Activated T-cell treated with anti-CD3 and anti-CD28 coated beads for 24 hours (primary cell): ENCODE measurements around the gene PSMD9.
"Not testable (repeated sequence)": the region's sequence is repeated elsewhere in the genome, so short reads cannot be mapped to it uniquely, and the experiment has no call there.

Source experiments
- DNase-seq: peaks from one replicate; pipeline ENCODE4 v3.0.0-alpha.2; 2020; ENCODE audit warnings: low read depth

PSMD9 gene

GRCh38 chr12:121925358-121925695 lies 36.7 kb downstream of the PSMD9 start:
- no peak for DNase-seq

DNA sequence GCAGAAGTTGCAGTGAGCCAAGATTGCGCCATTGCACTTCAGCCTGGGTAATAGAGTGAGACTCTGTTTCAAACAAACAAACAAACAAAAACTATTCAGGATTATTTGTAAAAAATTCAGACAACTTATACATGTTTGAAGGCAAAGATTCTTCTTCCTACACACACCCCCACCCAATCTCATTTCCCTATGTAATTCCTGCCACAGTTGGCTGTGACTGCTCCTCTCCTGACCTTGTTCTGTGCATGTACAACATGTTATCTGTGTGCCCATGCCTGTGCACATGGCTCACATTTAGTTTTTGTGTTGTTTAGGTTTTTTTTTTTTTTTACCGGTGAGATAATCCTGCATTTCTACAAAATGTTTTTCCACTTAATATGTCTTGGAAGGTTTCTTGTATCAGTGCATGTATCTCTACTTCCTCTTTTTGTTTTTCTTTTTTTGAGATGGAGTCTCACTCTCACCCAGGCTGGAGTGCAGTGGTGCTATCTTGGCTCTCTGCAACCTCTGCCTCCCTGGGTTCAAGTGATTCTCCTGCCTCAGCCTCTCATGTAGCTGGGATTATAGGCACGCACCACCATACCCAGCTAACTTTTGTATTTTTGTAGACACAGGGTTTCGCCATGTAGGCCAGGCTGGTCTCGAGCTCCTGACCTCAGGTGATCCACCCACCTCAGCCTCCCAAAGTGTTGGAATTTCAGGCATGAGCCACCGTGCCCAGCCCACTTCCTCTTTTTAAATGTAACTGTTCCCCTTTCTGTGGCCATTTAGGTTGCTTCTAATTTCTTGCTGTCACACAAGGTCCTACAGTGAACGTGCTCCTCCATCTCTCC lies 38.5 kb downstream of the PSMD9 start:
- DNase-seq = no peak

DNA sequence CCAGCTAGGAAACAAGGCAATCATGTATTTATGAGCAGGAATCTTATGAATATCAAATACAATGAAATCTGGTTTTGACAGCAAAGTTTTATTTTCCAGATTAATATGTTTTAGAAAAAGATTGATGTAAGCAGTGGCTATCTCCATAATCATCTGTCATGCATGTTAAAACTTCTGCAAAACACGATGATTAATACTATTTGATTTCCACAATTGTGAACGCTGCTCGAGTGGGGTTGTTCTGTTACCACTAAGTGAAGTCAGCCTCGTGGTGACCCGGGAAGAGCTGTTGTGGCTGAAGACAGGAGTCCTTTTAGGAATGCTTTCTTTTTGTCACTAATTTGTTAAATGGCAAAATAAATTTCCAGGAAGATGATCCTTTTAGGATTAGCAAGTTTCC lies 39.2 kb downstream of the PSMD9 start:
- DNase-seq = no peak

GRCh38 chr12:121929545-121929944 lies 41.0 kb downstream of the PSMD9 start:
- not testable (repeated sequence) for DNase-seq

DNA sequence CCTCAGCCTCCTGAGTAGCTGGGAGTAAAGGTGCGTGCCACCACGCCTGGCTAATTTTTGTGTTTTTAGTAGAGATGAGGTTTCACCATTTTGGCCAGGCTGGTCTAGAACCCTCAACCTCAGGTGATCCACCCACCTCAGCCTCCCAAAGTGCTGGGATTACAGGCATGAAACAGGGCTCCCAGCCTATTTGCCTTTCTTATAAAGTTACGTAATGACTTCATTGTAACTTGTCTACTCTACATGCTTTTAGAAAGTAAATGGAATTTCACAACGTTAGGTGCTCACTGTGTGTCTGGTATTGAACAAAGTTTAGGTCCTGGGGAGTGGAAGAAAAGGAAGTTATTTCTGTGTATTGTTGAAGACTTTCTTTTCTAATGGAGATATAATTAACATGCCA lies 42.3 kb downstream of the PSMD9 start:
- DNase-seq = no peak

DNA sequence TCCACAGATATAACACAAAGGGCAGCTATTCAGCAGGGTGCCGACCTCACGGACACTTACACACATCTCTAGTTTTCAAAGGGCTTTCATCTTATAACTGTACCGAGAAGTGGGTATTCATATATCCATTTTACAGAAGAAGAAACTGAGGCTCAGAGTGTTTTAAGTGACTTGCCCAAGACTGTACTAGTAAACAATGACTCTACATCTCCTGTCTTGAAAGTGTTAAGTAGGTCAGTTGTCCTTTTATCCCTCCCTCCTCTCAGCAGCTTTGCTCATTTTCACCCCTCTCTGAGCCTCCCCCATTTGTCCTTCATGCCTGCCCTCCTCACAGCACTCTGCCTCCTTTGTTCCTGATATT lies 43.6 kb downstream of the PSMD9 start:
- no peak for DNase-seq

- no peak for DNase-seq
Measured at GRCh38 chr12:121932914-121933521, 44.4 kb downstream of the PSMD9 start.

- DNase-seq = no peak
Measured at GRCh38 chr12:121933522-121934308, 45.1 kb downstream of the PSMD9 start.

- no peak for DNase-seq
Measured at GRCh38 chr12:121934309-121934664, 45.7 kb downstream of the PSMD9 start.

GRCh38 chr12:121937654-121938053 lies 49.1 kb downstream of the PSMD9 start:
- DNase-seq = no peak

GRCh38 chr12:121939186-121939585 lies 50.6 kb downstream of the PSMD9 start:
- DNase-seq = no peak

GRCh38 chr12:121939992-121940766 lies 51.6 kb downstream of the PSMD9 start:
- no peak for DNase-seq

DNA sequence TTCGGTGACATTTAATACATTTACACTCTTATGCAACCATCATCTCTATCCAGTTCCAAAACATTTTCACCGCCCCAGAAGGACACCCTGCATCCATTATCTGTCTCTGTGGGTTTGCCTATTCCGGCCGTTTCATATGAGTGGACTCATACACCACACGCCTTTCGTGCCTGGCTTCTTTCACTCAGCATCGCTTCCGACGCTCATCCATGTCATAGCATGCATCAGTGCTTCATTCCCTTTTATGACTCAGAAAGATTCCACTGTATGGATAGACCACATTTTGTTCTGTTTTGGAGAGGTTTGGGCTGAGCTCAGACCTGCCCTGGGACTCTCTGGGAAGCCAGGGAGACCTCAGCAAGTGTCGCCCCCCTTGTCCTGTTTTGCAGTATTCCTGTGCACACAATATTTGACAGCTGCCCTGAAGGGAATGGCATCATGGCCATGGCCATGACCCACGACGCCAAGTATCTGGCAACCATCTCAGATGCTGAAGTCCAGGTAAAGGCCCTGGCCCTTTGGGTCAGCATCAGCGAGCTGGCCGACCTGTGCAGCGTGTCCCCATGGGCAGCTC lies 53.6 kb downstream of the PSMD9 start:
- DNase-seq = no peak

DNA sequence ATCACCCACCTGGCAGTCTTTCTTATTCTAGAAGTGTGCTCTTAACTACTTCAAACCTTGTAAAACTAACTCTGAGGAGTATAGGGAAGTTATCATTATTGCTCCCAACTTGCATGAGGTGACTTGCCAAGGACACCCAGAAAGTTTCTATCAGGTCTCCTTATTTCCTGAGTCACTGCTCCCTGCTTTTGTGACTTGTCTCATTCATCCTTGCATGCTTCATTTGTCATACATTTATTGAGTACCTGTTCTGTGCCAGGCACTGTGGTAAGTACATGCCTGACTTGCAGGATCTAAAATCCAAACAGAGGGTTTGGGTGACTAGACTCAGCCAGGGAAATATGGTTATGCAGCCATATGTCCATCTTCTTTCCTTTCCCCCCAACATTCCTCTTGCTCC lies 55.3 kb downstream of the PSMD9 start:
- DNase-seq = no peak

GRCh38 chr12:121946313-121947025 lies 57.9 kb downstream of the PSMD9 start:
- no peak for DNase-seq

DNA sequence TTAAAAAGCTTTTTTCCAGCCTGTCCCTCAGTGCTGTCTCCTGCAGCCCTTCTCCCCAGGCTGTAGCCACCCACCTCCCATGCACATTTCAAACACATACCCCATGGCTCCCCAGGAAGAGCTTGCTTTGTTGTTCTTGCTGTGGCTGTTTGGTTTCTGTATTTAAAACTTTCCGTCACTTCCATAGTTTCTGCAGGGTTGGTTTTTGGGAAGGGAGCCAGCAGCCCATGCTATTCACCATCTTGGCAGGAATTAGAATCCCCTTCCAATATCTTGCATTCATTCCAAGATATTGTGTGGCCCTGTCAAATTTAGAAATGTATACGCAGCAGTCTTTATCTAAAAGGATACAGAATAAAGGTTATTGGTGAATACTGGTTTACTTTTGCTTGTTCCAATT lies 59.4 kb downstream of the PSMD9 start:
- DNase-seq = no peak

DNA sequence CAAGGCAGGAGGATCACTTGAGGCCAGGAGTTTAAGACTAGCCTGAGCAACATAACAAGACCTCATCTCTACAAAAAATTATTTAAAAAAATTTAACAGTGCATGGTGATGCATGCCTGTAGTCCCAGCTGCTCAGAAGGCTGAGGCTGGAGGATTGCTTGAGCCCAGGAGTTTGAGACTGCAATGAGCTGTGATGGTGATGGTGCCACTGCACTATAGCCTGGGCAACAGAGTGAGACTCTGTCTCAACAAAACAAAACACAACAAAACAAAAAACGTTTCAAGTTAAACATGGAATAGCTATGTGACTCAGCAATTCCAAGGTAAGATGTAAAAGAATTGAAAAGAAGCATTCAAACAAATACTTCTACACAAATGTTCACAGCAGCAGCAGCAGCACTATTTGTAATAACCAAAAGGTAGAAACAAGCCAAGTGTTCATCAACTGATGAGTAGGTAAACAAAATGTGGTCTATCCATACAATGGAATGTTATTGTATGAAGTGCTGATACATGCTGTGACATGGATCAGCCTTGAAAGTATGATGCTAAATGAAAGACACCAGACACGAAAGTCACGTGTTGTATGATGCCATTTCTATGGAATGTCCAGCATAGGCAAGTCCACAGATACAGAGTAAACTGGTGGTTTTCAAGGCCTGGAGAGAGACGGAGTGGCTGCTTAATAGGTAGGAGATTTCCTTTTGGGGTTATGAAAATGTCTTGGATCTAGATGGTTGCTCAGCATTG lies 61.2 kb downstream of the PSMD9 start:
- DNase-seq = no peak

GRCh38 chr12:121953117-121953692 lies 64.6 kb downstream of the PSMD9 start:
- no peak for DNase-seq

DNA sequence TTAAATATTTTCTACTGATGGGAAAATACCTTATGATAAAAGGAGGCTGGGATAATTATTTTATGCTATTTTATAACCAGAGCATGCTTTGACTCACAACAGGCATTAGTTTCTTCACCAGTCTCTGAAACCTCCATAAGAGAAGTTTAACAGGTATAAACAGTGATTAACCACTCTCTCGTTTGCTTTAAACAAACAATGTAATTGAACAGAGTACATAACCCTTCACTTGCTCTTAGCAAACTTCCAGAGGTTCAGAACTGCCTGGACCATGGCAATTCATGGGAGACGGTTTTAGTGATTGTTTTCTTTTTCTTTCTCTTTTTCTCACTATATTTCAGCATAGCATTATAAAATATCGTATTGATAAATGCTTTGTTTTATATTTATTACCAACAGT lies 65.1 kb downstream of the PSMD9 start:
- no peak for DNase-seq
